ENCODE results near the gene PACS2. TPM values are rescaled to one million over a fixed set of nuclear protein-coding genes. Genes with fewer than 3 reads are reported as not detected.

The PACS2 gene
- total RNA-seq, 3 donors from 2014 or later (not counting 1 experiment from before 2014, with no cell fraction given): 58.4 to 76.5 (median 69.2) TPM

DNA sequence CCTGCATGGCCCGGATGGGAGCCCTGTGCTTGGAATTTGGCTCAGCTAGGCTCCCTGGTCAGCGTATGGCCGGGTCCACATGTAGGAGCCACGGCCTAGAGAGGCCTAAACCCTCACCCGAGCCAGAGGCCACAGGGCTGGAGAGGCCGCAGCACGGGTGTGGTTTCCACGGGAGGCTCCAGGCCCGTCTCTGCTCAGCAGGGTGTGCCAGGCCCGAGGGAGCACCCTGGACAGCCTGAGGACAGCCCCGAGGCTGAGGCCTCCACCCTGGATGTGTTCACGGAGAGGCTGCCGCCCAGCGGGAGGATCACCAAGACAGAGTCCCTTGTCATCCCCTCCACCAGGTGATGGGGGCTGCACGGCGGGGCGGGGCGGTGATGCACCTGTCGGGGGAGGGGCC is 66.2 kb downstream of the PACS2 start:
- Histone ChIP-seq H3K27me3 (ENCODE audit: control insufficient read depth, insufficient read depth, low read length) (no peaks in the 10 kb centered on the region), H3K36me3 (ENCODE audit: control insufficient read depth, insufficient read depth, low read length) (peaks cover 6% of the 10 kb centered on the region), H3K4me1 (ENCODE audit: control insufficient read depth, insufficient read depth, low read length) (peaks cover 31% of the 10 kb centered on the region), H3K4me3 (ENCODE audit: low read length) (no peak overlapping the region), H3K27ac (ENCODE audit: low read length) (no peak overlapping the region), H3K9me3 (ENCODE audit: control insufficient read depth, insufficient read depth, low read length) (no peaks in the 10 kb centered on the region)
- ATAC-seq: no peak
- no peak overlapping the region for H3K4me3 Mint-ChIP-seq
- no peaks in the 10 kb centered on the region for H3K27me3 Mint-ChIP-seq (ENCODE audit: low read depth in 2 of 2)
- H3K9me3 Mint-ChIP-seq: no peaks in the 10 kb centered on the region
- H3K4me1 Mint-ChIP-seq: peaks cover 5 to 6% of the 10 kb centered on the region in 2 donors
- TF ChIP-seq, protein P1, sequence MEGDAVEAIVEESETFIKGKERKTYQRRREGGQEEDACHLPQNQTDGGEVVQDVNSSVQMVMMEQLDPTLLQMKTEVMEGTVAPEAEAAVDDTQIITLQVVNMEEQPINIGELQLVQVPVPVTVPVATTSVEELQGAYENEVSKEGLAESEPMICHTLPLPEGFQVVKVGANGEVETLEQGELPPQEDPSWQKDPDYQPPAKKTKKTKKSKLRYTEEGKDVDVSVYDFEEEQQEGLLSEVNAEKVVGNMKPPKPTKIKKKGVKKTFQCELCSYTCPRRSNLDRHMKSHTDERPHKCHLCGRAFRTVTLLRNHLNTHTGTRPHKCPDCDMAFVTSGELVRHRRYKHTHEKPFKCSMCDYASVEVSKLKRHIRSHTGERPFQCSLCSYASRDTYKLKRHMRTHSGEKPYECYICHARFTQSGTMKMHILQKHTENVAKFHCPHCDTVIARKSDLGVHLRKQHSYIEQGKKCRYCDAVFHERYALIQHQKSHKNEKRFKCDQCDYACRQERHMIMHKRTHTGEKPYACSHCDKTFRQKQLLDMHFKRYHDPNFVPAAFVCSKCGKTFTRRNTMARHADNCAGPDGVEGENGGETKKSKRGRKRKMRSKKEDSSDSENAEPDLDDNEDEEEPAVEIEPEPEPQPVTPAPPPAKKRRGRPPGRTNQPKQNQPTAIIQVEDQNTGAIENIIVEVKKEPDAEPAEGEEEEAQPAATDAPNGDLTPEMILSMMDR (IDR thresholded peaks at IDR 0.05): no peak
- DNase-seq: no peak
- H3K27ac Mint-ChIP-seq: no peak overlapping the region
- no peaks in the 10 kb centered on the region for H3K36me3 Mint-ChIP-seq
- 97% methylated on average over 19 of the region's 19 CpGs for WGBS (ENCODE audit: insufficient coverage)
- intact Hi-C loops (cut with micrococcal nuclease): no loop called here

DNA sequence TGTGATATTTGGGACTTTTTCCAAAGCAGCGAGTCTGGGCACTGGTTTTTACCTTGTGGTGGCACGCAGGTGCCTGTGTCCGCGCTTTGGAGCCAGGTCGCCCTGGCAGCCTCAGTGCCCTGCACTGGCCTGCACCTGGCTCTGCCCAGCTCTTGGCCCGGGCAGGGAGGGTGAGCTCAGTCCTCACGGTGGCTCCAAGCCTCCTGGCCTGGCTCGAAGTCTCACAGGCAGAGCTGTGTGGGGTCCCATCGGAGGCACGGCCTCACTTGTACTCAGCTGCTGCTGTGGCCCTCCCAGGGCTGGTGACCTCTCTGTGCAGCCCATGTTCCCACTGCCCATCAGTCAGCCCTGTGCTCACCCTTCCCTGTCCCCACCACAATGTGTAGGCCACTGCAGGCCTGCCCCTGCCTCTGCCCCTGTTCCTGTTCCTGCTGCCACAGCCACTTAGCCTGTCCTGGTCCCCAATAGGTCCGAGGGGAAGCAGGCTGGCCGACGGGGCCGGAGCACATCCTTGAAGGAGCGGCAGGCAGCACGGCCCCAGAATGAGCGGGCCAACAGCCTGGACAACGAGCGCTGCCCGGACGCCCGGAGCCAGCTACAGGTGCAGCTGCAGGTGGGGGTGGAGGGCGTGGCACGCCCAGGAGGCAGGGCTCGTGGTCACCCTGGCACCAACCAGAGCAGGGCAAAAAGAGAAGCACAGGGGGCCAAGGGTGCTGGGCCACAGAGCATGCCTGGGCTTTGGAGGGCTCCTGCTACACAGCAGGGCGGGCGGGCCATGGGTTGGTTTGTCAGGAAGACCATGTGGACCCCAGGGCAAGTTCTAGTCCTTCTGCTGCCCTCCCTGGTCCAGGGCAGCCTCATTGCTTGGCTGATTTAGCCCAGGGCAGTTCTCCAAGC is 67.1 kb downstream of the PACS2 start:
- DNase-seq: no peak
- intact Hi-C loops (cut with micrococcal nuclease): no loop called here
- Mint-ChIP-seq H3K27me3 (ENCODE audit: low read depth in 2 of 2) (no peaks in the 10 kb centered on the region), H3K4me3 (no peak overlapping the region), H3K36me3 (no peaks in the 10 kb centered on the region), H3K9me3 (no peaks in the 10 kb centered on the region), H3K27ac (no peak overlapping the region), H3K4me1 (no peaks in the 10 kb centered on the region)
- ATAC-seq: no peak
- Histone ChIP-seq H3K4me1 (ENCODE audit: control insufficient read depth, insufficient read depth, low read length) (peaks cover 22% of the 10 kb centered on the region), H3K27me3 (ENCODE audit: control insufficient read depth, insufficient read depth, low read length) (no peaks in the 10 kb centered on the region), H3K4me3 (ENCODE audit: low read length) (no peak overlapping the region), H3K27ac (ENCODE audit: low read length) (no peak overlapping the region), H3K36me3 (ENCODE audit: control insufficient read depth, insufficient read depth, low read length) (peaks cover 6% of the 10 kb centered on the region), H3K9me3 (ENCODE audit: control insufficient read depth, insufficient read depth, low read length) (no peaks in the 10 kb centered on the region)
- WGBS (ENCODE audit: insufficient coverage): 92% methylated on average over 27 of the region's 27 CpGs
- TF ChIP-seq, protein P1 (IDR thresholded peaks at IDR 0.05): no peak

DNA sequence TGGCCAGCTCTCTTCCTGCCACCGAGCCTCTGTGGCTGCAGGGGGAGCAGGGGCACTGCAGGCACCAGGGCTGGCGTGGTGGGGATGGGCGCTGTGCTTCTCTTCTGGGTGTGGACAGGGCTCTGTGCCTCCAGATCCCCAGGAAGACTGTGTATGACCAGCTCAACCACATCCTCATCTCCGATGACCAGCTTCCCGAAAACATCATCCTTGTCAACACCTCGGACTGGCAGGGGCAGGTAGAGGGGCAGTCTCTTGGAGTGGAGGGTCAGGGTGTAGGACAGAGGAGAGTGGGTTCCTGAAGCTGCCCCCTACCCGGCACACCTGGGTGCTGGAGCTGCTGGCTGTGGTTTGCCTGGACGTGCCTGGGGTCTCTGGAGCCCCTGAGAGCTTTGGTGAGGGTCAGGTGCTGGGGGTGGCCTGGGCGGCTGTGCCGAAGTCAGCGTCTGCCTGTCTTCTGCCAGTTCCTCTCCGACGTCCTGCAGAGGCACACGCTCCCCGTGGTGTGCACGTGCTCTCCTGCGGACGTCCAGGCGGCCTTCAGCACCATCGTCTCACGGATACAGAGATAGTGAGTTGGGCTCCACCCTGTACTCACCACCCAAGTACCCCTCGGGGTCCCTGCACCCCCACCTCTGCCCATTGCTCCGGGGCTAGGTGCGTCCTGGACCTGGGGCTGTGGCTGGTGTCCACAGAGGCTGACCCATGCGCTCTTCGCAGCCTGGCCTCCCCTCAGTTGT is 68.0 kb downstream of the PACS2 start:
- H3K36me3 ChIP-seq (ENCODE audit: control insufficient read depth, insufficient read depth, low read length): peaks cover 6% of the 10 kb centered on the region
- H3K4me1 ChIP-seq (ENCODE audit: control insufficient read depth, insufficient read depth, low read length): peaks cover 14% of the 10 kb centered on the region
- TF ChIP-seq, protein P1 (IDR thresholded peaks at IDR 0.05): no peak
- Mint-ChIP-seq H3K4me3 (no peak overlapping the region), H3K9me3 (no peaks in the 10 kb centered on the region), H3K27ac (no peak overlapping the region), H3K36me3 (no peaks in the 10 kb centered on the region), H3K4me1 (no peaks in the 10 kb centered on the region), H3K27me3 (ENCODE audit: low read depth in 2 of 2) (no peaks in the 10 kb centered on the region)
- DNase-seq (no peak), ATAC-seq (no peak)
- intact Hi-C loops (cut with micrococcal nuclease): no loop called here
- H3K27ac ChIP-seq (ENCODE audit: low read length): no peak overlapping the region
- H3K27me3 ChIP-seq (ENCODE audit: control insufficient read depth, insufficient read depth, low read length): no peaks in the 10 kb centered on the region
- WGBS (ENCODE audit: insufficient coverage): 94% methylated on average over 26 of the region's 26 CpGs
- no peaks in the 10 kb centered on the region for H3K9me3 ChIP-seq (ENCODE audit: control insufficient read depth, insufficient read depth, low read length)
- no peak overlapping the region for H3K4me3 ChIP-seq (ENCODE audit: low read length)
